Measurements from ENCODE around the gene CERS5.
A peak's percentile ranks its signal among the peaks of the same experiment; 100 is the strongest.
"Not testable (repeated sequence)": the region's sequence is repeated elsewhere in the genome, so short reads cannot be mapped to it uniquely, and the experiment has no call there.

Gene CERS5

GRCh38 chr12:50087151-50087550 is 80.0 kb downstream of the CERS5 start:
- Mint-ChIP-seq H3K4me3 (no peak overlapping the region), H3K9me3 (no peaks in the 10 kb centered on the region), H3K27me3 (no peaks in the 10 kb centered on the region), H3K4me1 (ENCODE audit: low read depth) (peaks cover 38% of the 10 kb centered on the region), H3K27ac (no peak overlapping the region), H3K36me3 (ENCODE audit: low read depth) (peaks cover 50% of the 10 kb centered on the region)

- Mint-ChIP-seq H3K4me3 (peak overlapping the region; percentile 93), H3K9me3 (no peaks in the 10 kb centered on the region), H3K27ac (peak overlapping the region; percentile 83), H3K4me1 (ENCODE audit: low read depth) (peaks cover 38% of the 10 kb centered on the region), H3K27me3 (no peaks in the 10 kb centered on the region), H3K36me3 (ENCODE audit: low read depth) (peaks cover 41% of the 10 kb centered on the region)
These were observed 81.0 kb downstream of the CERS5 start for GRCh38 chr12:50086148-50086547.

- peaks cover 38% of the 10 kb centered on the region for H3K36me3 Mint-ChIP-seq (ENCODE audit: low read depth)
- no peaks in the 10 kb centered on the region for H3K27me3 Mint-ChIP-seq
- H3K4me1 Mint-ChIP-seq (ENCODE audit: low read depth): peaks cover 38% of the 10 kb centered on the region
- H3K9me3 Mint-ChIP-seq: no peaks in the 10 kb centered on the region
- peak overlapping the region; percentile 83 for H3K27ac Mint-ChIP-seq
- peak overlapping the region; percentile 93 for H3K4me3 Mint-ChIP-seq
These were observed 81.5 kb downstream of the CERS5 start for GRCh38 chr12:50085615-50086072.

GRCh38 chr12:50084775-50085614 is 82.2 kb downstream of the CERS5 start, which contains the start of gene SMARCD1:
SMARCD1 (plus strand) TSS chr12:50085342; CDS start chr12:50085370, 28 bp downstream.
- peaks cover 34% of the 10 kb centered on the region for H3K36me3 Mint-ChIP-seq (ENCODE audit: low read depth)
- H3K4me1 Mint-ChIP-seq (ENCODE audit: low read depth): peaks cover 38% of the 10 kb centered on the region
- H3K9me3 Mint-ChIP-seq: no peaks in the 10 kb centered on the region
- H3K27ac Mint-ChIP-seq: peak within 1 kb of the TSS; percentile 96
- peak within 1 kb of the TSS; percentile 93 for H3K4me3 Mint-ChIP-seq
- no peaks in the 10 kb centered on the region for H3K27me3 Mint-ChIP-seq

GRCh38 chr12:50084409-50084774 is 82.8 kb downstream of the CERS5 start:
- H3K27me3 Mint-ChIP-seq, H3K9me3 Mint-ChIP-seq: not testable (repeated sequence)
- H3K27ac Mint-ChIP-seq: peak overlapping the region; percentile 96
- peak overlapping the region; percentile 93 for H3K4me3 Mint-ChIP-seq
- H3K4me1 Mint-ChIP-seq (ENCODE audit: low read depth): peaks cover 38% of the 10 kb centered on the region
- H3K36me3 Mint-ChIP-seq (ENCODE audit: low read depth): peaks cover 28% of the 10 kb centered on the region

GRCh38 chr12:50083301-50083700 is 83.9 kb downstream of the CERS5 start:
- peak overlapping the region; percentile 86 for H3K4me3 Mint-ChIP-seq
- peak overlapping the region; percentile 96 for H3K27ac Mint-ChIP-seq
- H3K4me1 Mint-ChIP-seq (ENCODE audit: low read depth): peaks cover 31% of the 10 kb centered on the region
- H3K27me3 Mint-ChIP-seq: no peaks in the 10 kb centered on the region
- H3K36me3 Mint-ChIP-seq (ENCODE audit: low read depth): peaks cover 17% of the 10 kb centered on the region
- no peaks in the 10 kb centered on the region for H3K9me3 Mint-ChIP-seq

GRCh38 chr12:50082644-50083043 is 84.5 kb downstream of the CERS5 start:
- no peak overlapping the region for H3K27ac Mint-ChIP-seq
- no peak overlapping the region for H3K4me3 Mint-ChIP-seq
- H3K27me3 Mint-ChIP-seq: no peaks in the 10 kb centered on the region
- H3K36me3 Mint-ChIP-seq (ENCODE audit: low read depth): peaks cover 11% of the 10 kb centered on the region
- H3K9me3 Mint-ChIP-seq: no peaks in the 10 kb centered on the region
- H3K4me1 Mint-ChIP-seq (ENCODE audit: low read depth): peaks cover 25% of the 10 kb centered on the region

GRCh38 chr12:50081096-50081808 is 85.9 kb downstream of the CERS5 start:
- H3K4me1 Mint-ChIP-seq (ENCODE audit: low read depth): peaks cover 13% of the 10 kb centered on the region
- no peak overlapping the region for H3K4me3 Mint-ChIP-seq
- no peaks in the 10 kb centered on the region for H3K27me3 Mint-ChIP-seq
- no peaks in the 10 kb centered on the region for H3K9me3 Mint-ChIP-seq
- H3K27ac Mint-ChIP-seq: no peak overlapping the region
- no peaks in the 10 kb centered on the region for H3K36me3 Mint-ChIP-seq (ENCODE audit: low read depth)

GRCh38 chr12:50079771-50080170 is 87.4 kb downstream of the CERS5 start:
- Mint-ChIP-seq H3K4me3 (no peak overlapping the region), H3K9me3 (no peaks in the 10 kb centered on the region), H3K27me3 (no peaks in the 10 kb centered on the region), H3K27ac (no peak overlapping the region), H3K4me1 (ENCODE audit: low read depth) (peaks cover 6% of the 10 kb centered on the region), H3K36me3 (ENCODE audit: low read depth) (no peaks in the 10 kb centered on the region)

Measured in stimulated activated naive CD8-positive, alpha-beta T cell treated with anti-CD3 and anti-CD28 coated beads, Interleukin-15, Interleukin-2, amounts not matched to agents 100 ng/mL and 50 ng/mL, for 24 hours (primary cell).